GM18951 (cell line): ENCODE data around the gene TSPAN11.
"Not testable (repeated sequence)": the region's sequence is repeated elsewhere in the genome, so short reads cannot be mapped to it uniquely, and the experiment has no call there.

Experiments
- POLR2A ChIP-seq: IDR thresholded peaks from 4 replicates; pipeline ENCODE4 v1.6.1; 2011; ENCODE audit warnings: mild to moderate bottlenecking; ENCODE audit not compliant: insufficient read length, insufficient read depth; ENCODE audit errors: extremely low read depth
- in situ Hi-C: fragments of 300-500 bp; cut with MboI; formaldehyde crosslinking; loops from one replicate; pipeline ENCODE4 v1.12.0; 2022; ENCODE audit warnings: low sequenced_read_pairs, mixed read lengths, inconsistent platforms; ENCODE audit not compliant: unreplicated experiment

TSPAN11 gene

DNA sequence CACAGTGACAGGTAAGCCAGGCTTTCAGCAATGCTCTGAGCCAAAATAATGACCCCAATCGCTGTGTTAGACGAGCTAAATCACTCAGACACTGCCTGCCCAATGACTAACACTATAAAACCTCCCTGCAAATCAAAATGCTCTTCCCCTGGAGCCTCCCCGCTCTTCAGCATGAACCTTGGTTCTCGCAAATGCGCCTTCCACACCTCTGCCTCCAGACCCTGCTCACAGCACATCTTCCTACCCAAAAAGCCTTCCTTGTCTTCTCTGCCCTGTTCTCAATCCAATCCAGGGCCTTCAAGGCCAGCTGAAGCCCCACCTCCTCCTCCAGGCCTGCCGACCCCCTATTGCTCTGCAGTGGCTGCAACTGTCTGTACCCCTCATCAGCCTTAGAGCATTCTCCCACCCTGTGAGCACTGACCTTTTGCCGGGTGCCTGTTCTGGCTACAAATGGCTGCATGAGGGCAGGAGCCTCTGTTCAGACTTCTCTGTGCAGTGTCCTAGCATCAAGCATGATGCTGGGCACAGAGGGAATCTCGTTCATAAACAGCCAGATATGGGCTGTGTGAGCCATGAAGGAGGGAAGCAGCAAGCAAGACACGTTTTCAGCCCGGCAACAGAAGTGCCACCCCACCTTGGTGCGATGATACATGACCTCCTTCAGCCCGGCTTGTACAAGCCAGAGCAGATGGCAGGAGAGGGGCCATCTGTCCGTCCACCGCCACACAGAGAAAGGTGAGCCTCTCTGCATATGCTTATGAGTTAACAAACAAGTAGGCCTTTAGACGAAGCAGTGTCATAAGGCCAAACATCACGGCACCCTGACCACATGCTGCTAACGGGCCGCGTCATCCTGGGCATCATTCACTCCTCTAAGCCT, 82.7 kb downstream of the TSPAN11 start:
- in situ Hi-C loops, result no loop called here
- no peak for TF ChIP-seq POLR2A

DNA sequence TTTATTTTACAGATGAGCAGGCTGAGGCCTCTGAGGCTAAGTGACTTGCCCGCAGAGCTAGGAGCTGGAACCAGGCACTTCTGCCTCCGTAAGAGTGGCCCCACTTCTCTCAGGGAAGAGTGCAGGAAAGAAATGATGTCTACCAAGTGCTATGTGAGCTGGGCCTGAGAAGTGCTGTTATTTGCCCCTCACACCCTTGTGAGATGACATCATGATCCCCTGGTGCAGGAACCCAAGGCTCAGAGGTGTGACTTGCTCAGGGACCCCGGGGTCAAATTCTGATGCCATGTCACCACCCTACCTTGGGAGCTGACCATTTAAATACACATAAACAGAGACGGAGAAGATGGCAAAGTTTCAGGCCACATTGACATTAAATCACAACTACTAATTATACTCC, 83.4 kb downstream of the TSPAN11 start:
- in situ Hi-C loops, result no loop called here
- TF ChIP-seq POLR2A, result no peak

DNA sequence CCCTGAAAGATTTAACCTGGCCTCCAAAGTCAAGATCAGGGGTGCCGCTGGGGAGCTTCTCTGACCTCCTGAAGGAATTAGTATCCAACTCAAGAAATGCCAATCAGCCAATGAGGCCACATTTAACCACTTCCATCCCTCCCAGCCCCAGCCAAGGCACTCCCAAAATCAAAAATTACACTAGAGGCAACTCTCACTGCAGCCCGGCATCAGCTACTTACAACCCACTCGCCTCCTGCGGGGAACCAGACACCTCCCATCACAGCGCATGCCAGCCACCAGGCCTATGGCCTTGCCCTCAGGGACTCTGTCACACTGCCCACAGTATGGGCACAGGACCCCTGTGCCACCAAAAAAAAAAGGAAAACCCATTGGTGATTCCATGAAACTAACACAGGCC, 84.8 kb downstream of the TSPAN11 start:
- in situ Hi-C loops, result no loop called here
- no peak for TF ChIP-seq POLR2A

DNA sequence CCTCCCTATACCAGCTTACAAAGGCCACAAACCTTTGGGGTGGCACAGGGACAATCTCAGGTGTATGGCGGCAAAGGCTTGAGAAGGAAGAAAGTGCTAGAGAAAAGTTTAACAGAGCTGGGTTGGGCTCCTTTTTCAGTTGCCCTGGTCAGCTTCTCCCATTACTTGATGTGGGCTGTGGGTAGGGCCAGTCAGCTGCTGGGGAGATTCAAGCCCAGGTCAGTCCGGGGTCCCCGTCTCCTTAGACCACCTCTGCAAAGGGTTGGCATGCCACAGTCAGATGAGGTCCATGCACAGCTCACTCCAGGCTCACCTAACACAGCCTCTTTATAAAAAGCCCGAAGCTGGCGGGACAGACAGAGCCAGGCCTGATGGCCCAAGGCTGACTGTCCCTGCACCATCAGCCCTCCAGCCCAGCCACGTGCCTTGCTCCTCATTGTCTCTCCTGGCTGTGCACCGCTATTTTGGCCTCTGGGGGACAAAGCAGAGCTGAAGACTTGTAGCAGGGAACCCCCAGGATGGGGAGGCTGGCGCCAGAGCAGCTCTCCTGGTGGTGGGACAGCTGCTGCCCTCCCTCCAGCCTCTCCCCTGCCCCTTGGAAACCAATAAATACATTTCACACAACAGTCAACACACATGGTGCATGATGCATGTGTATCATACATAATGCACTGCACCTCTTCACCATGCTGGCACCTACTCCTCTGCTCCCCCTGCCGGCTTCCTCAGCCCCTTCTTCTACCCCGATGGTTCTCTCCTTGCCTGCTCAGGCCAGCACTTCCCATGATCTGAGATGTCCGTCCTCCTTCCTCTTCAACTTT, 85.4 kb downstream of the TSPAN11 start:
- no peak for TF ChIP-seq POLR2A
- in situ Hi-C loops, result no loop called here

DNA sequence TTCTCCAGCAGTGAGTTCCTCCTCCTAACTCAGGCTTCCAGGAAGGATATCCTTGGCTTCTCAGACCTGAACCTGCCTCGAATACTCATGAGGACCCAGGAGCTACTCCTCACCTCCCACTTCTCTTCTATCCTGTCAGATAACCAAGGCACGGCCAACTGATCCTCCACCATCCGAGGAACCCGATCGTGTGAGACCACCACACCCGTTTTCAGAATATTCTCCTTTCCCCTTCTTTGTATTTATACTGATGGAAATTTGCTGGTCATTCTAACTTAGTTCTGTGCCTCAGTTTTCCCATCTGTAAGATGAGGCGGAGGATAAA, 86.0 kb downstream of the TSPAN11 start:
- in situ Hi-C loops, result not testable (repeated sequence)

DNA sequence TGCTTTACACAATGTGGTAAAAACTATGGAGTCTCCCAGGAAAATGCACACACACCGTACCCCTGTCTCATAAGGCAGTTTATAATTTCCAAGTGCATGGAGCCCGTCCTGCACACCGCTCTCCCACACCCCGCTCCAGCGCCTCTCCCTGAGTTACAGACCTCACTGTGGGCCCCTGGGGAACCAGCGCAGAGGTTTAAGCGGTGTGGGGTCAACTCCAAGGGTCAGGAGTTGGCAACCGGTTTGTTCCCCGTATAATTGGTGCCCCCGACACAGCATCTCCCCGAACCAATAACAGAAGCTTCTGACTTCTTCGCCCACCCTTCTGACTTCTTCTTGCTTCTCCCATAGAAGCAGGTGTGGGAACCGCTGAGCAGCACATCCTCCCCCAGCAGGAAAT, 88.7 kb downstream of the TSPAN11 start:
- no peak for TF ChIP-seq POLR2A
- in situ Hi-C loops, result no loop called here

DNA sequence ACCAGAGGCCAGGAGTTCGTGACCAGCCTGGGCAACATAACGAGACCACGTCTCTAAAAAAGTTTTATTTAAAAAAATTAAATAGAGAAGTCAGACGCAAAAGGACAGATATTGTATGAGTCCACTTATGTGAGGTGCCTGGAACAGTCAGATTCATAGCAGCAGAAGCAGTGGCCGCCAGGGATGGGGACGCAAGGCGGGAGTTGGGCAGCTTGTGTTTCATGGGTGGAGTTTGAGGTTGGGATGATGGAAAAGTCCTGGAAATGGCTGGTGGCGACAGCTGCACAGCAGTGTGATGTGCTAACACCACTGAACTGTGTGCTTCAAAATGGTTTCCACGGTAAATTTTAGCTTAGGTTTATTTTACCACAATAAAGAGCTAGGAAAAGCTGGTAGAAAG, 89.5 kb downstream of the TSPAN11 start:
- in situ Hi-C loops, result no loop called here
- TF ChIP-seq POLR2A, result no peak

DNA sequence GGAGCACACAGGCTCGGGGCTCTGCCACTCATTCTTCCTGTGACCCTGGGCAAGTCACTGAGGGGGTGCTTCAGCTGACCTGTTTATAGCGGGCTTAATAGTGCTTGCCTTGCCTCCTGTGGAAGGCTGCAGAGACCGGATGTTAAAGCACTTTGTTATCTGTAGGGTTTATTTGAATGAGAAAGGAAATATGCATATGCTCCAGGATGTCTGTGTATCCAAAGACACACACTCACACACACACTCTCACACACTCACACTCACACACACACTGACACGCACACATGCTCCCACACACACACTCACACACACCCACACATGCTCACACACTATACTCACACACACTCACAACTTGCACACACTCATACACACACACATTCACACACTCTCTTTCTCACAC, 91.0 kb downstream of the TSPAN11 start:
- in situ Hi-C loops, result no loop called here
- TF ChIP-seq POLR2A, result no peak

DNA sequence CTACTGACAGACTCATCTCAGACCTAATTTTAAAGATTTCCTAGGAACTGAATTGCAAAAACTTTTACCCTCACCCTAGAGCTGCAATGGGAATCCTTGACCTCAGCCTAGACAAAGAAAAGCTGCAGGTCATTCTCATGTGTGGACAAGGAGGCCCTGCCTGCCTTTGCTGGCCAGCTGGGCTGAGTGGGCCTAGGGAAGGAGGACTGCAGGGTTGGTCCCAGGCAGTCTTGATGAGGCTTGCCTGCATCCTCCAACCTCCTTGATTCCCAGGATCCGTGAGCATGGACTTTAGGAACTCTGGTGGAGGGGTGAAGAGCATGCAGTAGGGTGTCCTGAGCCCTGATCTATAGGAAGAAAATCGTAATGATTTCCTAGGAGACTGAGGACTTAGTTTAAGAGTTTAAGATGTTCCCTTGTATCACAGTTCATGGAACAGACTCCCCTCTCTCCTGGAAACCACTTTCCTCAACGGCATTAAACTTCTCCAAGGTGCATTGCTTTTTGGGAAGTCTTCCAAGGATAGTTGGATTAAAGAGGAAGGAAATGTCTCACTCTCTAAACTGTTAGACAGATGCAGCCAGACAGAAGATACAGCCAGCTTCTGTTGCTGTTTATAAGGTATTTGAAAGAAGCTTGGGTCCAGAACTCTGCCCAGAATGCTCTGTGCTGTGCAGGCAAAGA, 91.7 kb downstream of the TSPAN11 start:
- no peak for TF ChIP-seq POLR2A

DNA sequence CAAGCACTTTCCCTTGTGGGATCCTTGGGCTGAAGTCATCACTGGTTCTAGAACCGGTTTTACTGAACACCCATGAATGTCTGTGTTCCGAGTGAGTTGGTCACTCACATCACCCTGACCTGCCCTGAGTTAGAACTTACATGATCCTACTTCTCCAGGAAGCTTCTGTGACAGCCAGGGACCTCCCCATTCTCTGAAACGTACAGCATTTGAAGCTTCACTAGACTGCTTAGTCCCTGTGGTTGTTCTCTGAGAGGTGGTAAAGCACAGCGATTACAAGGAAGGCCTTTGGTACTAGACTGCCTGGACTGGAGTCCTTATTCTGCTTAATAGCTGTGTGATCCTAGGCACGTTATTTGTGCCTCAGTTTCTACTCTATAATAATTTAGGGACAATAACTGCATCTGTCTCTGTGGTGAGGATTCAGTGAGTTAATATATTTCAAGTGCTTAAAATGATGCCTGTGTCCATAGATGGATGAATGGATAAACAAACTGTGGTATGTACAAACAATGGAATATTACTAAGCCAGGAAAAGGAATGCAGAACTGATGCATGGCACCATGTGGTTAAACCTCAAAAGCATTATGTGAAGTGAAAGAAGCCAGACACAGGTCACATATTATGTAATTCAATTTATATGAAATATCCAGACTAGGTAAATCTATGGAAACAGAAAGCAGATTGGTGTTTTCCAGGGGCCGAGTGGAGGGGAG, 92.4 kb downstream of the TSPAN11 start:
- in situ Hi-C loops, result no loop called here
- TF ChIP-seq POLR2A, result no peak

More for the DNA sequence above, 91.7 kb downstream of the TSPAN11 start:
- in situ Hi-C loops, result no loop called here

DNA sequence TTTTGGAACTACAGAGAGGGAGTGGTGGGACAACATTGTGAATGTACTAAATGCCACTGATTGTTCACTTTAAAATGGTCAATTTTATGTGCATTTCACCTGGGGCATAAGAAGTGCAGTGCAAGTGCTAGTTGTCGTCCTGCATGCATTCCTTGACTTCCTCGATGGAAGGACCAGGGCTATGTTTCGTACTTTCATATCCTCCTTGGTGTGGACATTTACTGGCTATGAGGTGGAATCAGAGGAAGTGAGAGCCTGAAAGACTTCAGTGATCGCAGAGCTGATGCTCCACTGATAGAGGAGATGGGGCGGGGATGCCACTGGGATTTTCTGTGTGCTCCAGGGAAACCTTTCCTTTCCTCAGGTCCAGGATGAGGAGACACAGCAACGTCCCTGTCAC, 93.0 kb downstream of the TSPAN11 start:
- in situ Hi-C loops, result no loop called here

DNA sequence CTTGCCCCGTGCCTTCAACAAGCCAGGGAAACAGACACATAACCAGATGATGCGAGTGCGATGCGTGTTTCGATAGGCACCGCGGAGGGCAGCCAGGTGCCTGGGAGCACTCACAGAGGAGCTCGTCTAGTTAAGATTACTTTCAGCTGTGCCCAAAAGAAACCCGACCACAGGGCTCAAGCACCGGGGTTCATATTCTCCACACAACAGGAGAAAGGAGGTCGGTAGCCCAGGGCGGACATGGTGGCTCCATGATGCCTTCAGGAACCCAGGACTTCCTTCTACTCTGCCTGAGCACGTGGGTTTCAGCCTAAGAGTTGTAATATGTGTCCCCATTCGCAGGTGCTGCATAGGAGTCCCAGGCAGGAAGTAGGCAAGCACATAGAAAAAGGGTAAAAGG, 93.4 kb downstream of the TSPAN11 start:
- TF ChIP-seq POLR2A, result no peak
- in situ Hi-C loops, result no loop called here

More for the DNA sequence above, 93.0 kb downstream of the TSPAN11 start:
- no peak for TF ChIP-seq POLR2A

DNA sequence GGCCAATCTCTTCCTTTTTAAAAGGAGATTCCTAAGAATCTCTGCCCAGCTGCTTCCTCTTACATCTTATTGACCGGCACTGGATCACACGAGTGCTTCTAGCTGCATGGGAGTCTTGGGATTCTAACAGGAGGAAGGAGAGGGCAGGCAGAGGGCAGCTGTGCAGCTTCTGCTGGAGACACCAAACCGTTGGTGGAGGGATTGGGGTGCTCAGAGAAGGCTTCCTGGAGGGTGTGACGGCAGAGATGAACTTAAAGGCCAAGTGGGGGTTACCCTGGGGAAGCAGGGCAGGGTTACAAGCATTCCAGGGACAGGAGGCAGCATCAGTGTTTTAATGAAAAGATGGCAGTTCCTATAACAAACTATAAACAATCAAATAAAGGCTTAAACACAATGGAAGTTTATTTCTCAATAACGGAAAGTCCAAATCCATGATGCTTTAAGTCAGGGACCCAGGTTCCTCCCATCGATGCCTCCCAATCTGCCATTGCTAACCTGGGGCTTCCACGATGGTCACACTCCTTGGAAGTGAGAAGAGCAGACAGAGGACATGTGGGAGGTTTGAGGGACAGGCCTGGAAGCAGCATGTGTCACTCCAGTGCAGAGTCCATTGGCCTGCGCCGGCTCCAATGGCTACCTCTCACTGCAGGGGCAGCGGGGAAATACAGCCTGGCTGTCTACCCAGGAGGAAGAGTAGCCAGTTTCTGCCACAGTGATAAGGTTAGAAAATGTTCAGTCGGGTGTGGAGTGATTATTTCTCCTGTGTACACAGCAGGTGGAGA, 94.0 kb downstream of the TSPAN11 start:
- in situ Hi-C loops, result no loop called here
- TF ChIP-seq POLR2A, result no peak

DNA sequence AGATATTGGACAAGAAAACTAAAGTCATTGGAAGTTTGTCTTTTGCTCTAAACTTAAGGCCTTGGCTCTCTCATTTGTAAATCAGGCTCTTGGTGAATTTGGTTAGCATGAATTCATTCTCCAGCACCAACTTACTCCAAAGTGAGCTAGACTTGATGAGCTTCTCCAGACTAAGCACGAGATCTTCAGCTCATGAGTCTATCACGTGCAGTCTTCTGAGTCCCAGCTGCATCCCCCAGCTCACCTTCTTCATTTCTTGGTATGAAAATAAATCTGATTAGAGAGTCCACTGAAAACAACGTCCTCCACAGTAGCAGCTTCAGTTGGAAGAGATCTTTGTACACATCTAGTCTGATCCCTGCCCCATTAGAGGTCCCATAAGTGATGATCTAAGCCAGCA, 94.6 kb downstream of the TSPAN11 start:
- in situ Hi-C loops, result no loop called here
- TF ChIP-seq POLR2A, result no peak
